ENCODE measurements around the gene FUCA2.

Gene FUCA2

DNA sequence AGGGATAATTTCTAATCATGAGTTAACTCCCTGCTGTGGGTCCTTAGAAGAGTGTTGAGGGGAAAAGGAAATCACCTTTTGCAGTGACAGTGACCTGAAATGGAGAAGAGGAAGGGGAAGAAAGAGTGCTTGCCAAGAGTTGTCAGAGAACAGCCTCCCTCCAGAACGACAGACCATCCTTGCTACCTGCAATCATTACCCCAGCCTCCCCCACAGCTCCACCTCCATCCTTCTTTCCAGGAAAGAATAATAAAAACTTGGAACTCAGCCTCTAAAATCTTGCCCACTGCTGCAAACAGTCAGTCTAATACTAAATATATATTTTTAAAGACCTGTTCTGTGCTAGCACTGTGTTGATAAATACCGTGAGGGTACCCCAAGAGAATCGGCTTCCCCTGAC, 28.7 kb upstream of the FUCA2 start:
- Histone ChIP-seq H3K27me3 (ENCODE audit: insufficient read depth, low read length, poor library complexity) (peaks cover 40% of the 10 kb centered on the region), H3K4me1 (ENCODE audit: insufficient read depth, low read length) (peaks cover 5% of the 10 kb centered on the region; the same call in 1 of the 2 replicates), H3K9ac (ENCODE audit: low read depth, low read length) (no peak overlapping the region), H4K20me1 (ENCODE audit: insufficient read depth, low read length) (0 out of 2 replicates have a peak, but pooled peaks cover 2% of the 10 kb centered on the region), H3K4me3 (ENCODE audit: low read depth in 1 of 2, low read length in 2 of 2) (no peak overlapping the region), H2AFZ (ENCODE audit: low read depth, low read length) (no peak overlapping the region), H3K79me2 (ENCODE audit: insufficient read depth, low read length) (no peaks in the 10 kb centered on the region), H3K36me3 (ENCODE audit: insufficient read depth, low read length) (no peaks in the 10 kb centered on the region), H3K4me2 (ENCODE audit: insufficient read depth, low read length) (no peak overlapping the region), H3K9me3 (ENCODE audit: insufficient read depth, low read length, severe bottlenecking) (no peaks in the 10 kb centered on the region), H3K27ac (ENCODE audit: low read length) (no peak overlapping the region)
- ATAC-seq (ENCODE audit: insufficient read depth, low read depth) (no peak), DNase-seq (no peak)
- TF ChIP-seq, protein P1, sequence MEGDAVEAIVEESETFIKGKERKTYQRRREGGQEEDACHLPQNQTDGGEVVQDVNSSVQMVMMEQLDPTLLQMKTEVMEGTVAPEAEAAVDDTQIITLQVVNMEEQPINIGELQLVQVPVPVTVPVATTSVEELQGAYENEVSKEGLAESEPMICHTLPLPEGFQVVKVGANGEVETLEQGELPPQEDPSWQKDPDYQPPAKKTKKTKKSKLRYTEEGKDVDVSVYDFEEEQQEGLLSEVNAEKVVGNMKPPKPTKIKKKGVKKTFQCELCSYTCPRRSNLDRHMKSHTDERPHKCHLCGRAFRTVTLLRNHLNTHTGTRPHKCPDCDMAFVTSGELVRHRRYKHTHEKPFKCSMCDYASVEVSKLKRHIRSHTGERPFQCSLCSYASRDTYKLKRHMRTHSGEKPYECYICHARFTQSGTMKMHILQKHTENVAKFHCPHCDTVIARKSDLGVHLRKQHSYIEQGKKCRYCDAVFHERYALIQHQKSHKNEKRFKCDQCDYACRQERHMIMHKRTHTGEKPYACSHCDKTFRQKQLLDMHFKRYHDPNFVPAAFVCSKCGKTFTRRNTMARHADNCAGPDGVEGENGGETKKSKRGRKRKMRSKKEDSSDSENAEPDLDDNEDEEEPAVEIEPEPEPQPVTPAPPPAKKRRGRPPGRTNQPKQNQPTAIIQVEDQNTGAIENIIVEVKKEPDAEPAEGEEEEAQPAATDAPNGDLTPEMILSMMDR (IDR thresholded peaks at IDR 0.05; ENCODE audit: borderline replicate concordance, extremely low read depth, low read length, poor library complexity, severe bottlenecking) = no peak
- TF ChIP-seq EZH2 (IDR thresholded peaks at IDR 0.05; ENCODE audit: borderline replicate concordance, low read depth, low read length, severe bottlenecking) = no peak

DNA sequence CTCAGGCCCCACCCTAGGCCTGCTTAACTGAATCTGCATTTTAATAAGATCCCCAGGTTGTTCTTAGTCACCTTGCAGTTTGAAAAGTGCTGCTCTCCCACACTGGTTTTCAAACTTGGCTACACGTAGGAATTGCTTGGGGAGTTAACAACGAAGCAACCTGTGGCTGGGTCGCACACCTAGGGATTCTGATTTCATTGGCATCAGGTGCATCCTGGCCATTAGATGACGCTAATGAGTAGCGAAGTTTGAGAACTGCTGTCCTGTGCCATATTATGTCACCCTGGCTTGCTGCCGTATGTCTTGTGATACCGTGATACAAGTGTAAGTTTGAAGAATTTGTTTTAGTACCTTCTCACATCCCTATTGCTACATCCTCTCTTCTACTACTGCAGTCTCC, 28.2 kb upstream of the FUCA2 start:
- Histone ChIP-seq H3K27ac (ENCODE audit: low read length) (no peak overlapping the region), H3K9me3 (ENCODE audit: insufficient read depth, low read length, severe bottlenecking) (no peaks in the 10 kb centered on the region), H3K36me3 (ENCODE audit: insufficient read depth, low read length) (no peaks in the 10 kb centered on the region), H3K9ac (ENCODE audit: low read depth, low read length) (no peak overlapping the region), H3K4me1 (ENCODE audit: insufficient read depth, low read length) (peaks cover 5% of the 10 kb centered on the region; the same call in 1 of the 2 replicates), H3K4me2 (ENCODE audit: insufficient read depth, low read length) (no peak overlapping the region), H3K4me3 (ENCODE audit: low read depth in 1 of 2, low read length in 2 of 2) (no peak overlapping the region), H3K79me2 (ENCODE audit: insufficient read depth, low read length) (no peaks in the 10 kb centered on the region), H2AFZ (ENCODE audit: low read depth, low read length) (no peak overlapping the region), H3K27me3 (ENCODE audit: insufficient read depth, low read length, poor library complexity) (peaks cover 44% of the 10 kb centered on the region), H4K20me1 (ENCODE audit: insufficient read depth, low read length) (0 out of 2 replicates have a peak, but pooled peaks cover 2% of the 10 kb centered on the region)
- ATAC-seq (ENCODE audit: insufficient read depth, low read depth) (no peak), DNase-seq (no peak)
- TF ChIP-seq, protein P1 (IDR thresholded peaks at IDR 0.05; ENCODE audit: borderline replicate concordance, extremely low read depth, low read length, poor library complexity, severe bottlenecking) = no peak

DNA sequence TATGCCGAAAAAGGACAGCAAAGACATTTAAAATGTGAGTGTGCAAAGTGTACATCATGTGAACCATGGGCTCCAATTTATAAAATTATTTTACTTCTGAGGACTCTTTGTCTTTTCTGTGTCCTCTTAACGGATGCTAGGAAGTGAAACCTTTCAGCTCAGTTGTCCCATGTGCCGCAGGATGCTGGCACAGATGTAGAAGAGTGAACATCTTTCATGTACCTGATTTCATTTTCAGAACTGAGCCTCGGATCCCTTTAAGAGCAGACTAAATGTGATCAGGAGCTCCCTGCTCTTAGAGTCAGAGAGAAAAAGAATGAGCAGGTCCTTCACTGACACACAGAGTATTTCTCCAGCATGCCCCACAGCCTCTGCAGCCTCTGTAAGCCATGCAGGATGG, 27.6 kb upstream of the FUCA2 start:
- Histone ChIP-seq H3K4me2 (ENCODE audit: insufficient read depth, low read length) (no peak overlapping the region), H3K9me3 (ENCODE audit: insufficient read depth, low read length, severe bottlenecking) (no peaks in the 10 kb centered on the region), H3K4me3 (ENCODE audit: low read depth in 1 of 2, low read length in 2 of 2) (no peak overlapping the region), H3K4me1 (ENCODE audit: insufficient read depth, low read length) (peaks cover 5% of the 10 kb centered on the region; the same call in 1 of the 2 replicates), H3K27ac (ENCODE audit: low read length) (no peak overlapping the region), H3K79me2 (ENCODE audit: insufficient read depth, low read length) (no peaks in the 10 kb centered on the region), H4K20me1 (ENCODE audit: insufficient read depth, low read length) (0 out of 2 replicates have a peak, but pooled peaks cover 2% of the 10 kb centered on the region), H3K27me3 (ENCODE audit: insufficient read depth, low read length, poor library complexity) (peaks cover 44% of the 10 kb centered on the region), H3K9ac (ENCODE audit: low read depth, low read length) (no peak overlapping the region), H3K36me3 (ENCODE audit: insufficient read depth, low read length) (no peaks in the 10 kb centered on the region), H2AFZ (ENCODE audit: low read depth, low read length) (no peak overlapping the region)
- ATAC-seq (ENCODE audit: insufficient read depth, low read depth) = no peak
- DNase-seq = no peak
- no peak for TF ChIP-seq EZH2 (IDR thresholded peaks at IDR 0.05; ENCODE audit: borderline replicate concordance, low read depth, low read length, severe bottlenecking)
- TF ChIP-seq, protein P1 (IDR thresholded peaks at IDR 0.05; ENCODE audit: borderline replicate concordance, extremely low read depth, low read length, poor library complexity, severe bottlenecking) = no peak

DNA sequence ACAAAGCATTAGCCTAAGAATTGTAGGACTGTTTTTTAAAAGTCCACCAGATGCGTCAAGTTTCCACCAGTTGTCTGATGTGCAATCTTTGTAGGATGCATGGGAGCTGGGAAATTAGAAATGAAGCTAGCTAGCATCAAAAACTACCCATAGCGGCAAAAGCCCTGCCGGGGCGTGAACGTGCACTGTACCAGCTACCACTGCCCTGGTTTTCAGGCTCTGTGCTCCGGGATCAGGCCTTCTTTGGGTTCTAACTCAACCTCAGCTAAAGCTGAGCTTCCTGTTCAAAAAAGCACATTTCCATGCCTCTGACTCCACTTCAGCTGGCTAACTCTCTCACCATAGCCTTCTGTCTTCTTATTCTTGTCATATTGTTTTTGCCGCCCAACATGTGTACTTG, 26.9 kb upstream of the FUCA2 start:
- Histone ChIP-seq H3K27me3 (ENCODE audit: insufficient read depth, low read length, poor library complexity) (peaks cover 50% of the 10 kb centered on the region), H3K9me3 (ENCODE audit: insufficient read depth, low read length, severe bottlenecking) (no peaks in the 10 kb centered on the region), H3K9ac (ENCODE audit: low read depth, low read length) (no peak overlapping the region), H2AFZ (ENCODE audit: low read depth, low read length) (no peak overlapping the region), H3K4me1 (ENCODE audit: insufficient read depth, low read length) (peaks cover 5% of the 10 kb centered on the region; the same call in 1 of the 2 replicates), H4K20me1 (ENCODE audit: insufficient read depth, low read length) (0 out of 2 replicates have a peak, but pooled peaks cover 2% of the 10 kb centered on the region), H3K79me2 (ENCODE audit: insufficient read depth, low read length) (no peaks in the 10 kb centered on the region), H3K4me2 (ENCODE audit: insufficient read depth, low read length) (no peak overlapping the region), H3K36me3 (ENCODE audit: insufficient read depth, low read length) (no peaks in the 10 kb centered on the region), H3K27ac (ENCODE audit: low read length) (no peak overlapping the region), H3K4me3 (ENCODE audit: low read depth in 1 of 2, low read length in 2 of 2) (no peak overlapping the region)
- DNase-seq (no peak), ATAC-seq (ENCODE audit: insufficient read depth, low read depth) (no peak)
- TF ChIP-seq EZH2 (IDR thresholded peaks at IDR 0.05; ENCODE audit: borderline replicate concordance, low read depth, low read length, severe bottlenecking) = no peak
- TF ChIP-seq, protein P1 (IDR thresholded peaks at IDR 0.05; ENCODE audit: borderline replicate concordance, extremely low read depth, low read length, poor library complexity, severe bottlenecking) = no peak
